SH-SY5Y (cell line): ENCODE data around the gene RNF43.

Experiments
- GATA2 ChIP-seq: IDR thresholded peaks from 2 replicates; pipeline ENCODE4 v1.6.1; 2011; ENCODE audit warnings: mild to moderate bottlenecking, low read depth, low read length
- GATA3 ChIP-seq: IDR thresholded peaks from 2 replicates; pipeline ENCODE4 v1.6.1; 2011; ENCODE audit warnings: low read depth, mild to moderate bottlenecking, low read length, moderate library complexity

DNA sequence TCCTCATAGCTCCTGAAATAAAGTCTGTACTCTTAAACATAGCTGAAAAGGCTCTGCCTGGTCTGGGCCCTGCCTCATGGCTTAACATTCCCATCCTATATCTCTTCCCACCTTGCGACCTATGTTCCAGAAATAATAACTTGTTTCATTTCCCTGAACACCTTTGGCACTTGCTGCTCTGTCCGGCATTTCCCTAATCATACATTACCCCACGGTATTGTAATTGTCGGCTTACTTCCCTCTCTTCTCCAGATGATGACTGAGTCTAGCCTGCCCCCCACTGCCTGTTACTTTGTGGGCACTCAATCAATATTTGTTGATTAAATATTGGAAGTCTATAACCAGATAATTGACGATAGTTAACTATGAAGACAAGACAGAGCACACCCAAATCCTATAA, 42.1 kb downstream of the RNF43 start:
- TF ChIP-seq GATA3 (no peak), GATA2 (no peak)
